Nephron (organoid): ENCODE measurements around the gene NOL4L.
A peak's percentile ranks its signal among the peaks of the same experiment; 100 is the strongest.

Source experiments
- H3K27ac Mint-ChIP-seq, 3 experiments: 2 replicates each; pipeline ENCODE4 v1.8.0; 2020; ENCODE audit warnings: mixed read lengths in 3 of 3, mild to moderate bottlenecking in 2 of 3, moderate library complexity in 1 of 3
- H3K27me3 Mint-ChIP-seq: 2 replicates; pipeline ENCODE4 v1.8.0; 2021; ENCODE audit warnings: low read depth, mild to moderate bottlenecking, moderate library complexity, mixed read lengths
- H3K36me3 Mint-ChIP-seq: 2 replicates; pipeline ENCODE4 v1.8.0; 2020; ENCODE audit warnings: low read depth, mixed read lengths
- H3K4me1 Mint-ChIP-seq: 2 replicates; pipeline ENCODE4 v1.8.0; 2020; ENCODE audit warnings: mixed read lengths
- H3K4me3 Mint-ChIP-seq, 3 experiments: 2 replicates each; pipeline ENCODE4 v1.8.0; 2020; ENCODE audit warnings: mild to moderate bottlenecking in 3 of 3, mixed read lengths in 3 of 3, moderate library complexity in 2 of 3
- H3K9me3 Mint-ChIP-seq: 2 replicates; pipeline ENCODE4 v1.8.0; 2020; ENCODE audit warnings: mixed read lengths
- CTCF ChIP-seq, 3 experiments: fragments of 200-600 bp; sonication (generic); IDR thresholded peaks; one replicate each; pipeline ENCODE4 v1.5.0; 2021; ENCODE audit warnings: antibody characterized with exemption in 3 of 3; ENCODE audit not compliant: unreplicated experiment in 3 of 3

NOL4L gene

GRCh38 chr20:32534661-32535240 lies 50.4 kb downstream of the NOL4L start:
- Mint-ChIP-seq H3K9me3 (no peaks in the 10 kb centered on the region), H3K4me3 (peak overlapping the region; percentile 57 to 77 (median 66)), H3K36me3 (no peaks in the 10 kb centered on the region), H3K27me3 (no peaks in the 10 kb centered on the region), H3K4me1 (peaks cover 34% of the 10 kb centered on the region), H3K27ac (peak overlapping the region in 1 of 3 experiments; percentile 45)
- TF ChIP-seq CTCF (IDR thresholded peaks at IDR 0.05; ENCODE audit: unreplicated experiment in 3 of 3) = no peak

GRCh38 chr20:32533732-32534131 lies 51.4 kb downstream of the NOL4L start:
- H3K27ac Mint-ChIP-seq = no peak overlapping the region
- TF ChIP-seq CTCF (IDR thresholded peaks at IDR 0.05; ENCODE audit: unreplicated experiment in 3 of 3) = no peak

GRCh38 chr20:32532246-32532645 lies 52.9 kb downstream of the NOL4L start:
- Mint-ChIP-seq H3K36me3 (peaks cover under 1% of the 10 kb centered on the region), H3K27me3 (peaks cover 8% of the 10 kb centered on the region), H3K27ac (no peak overlapping the region), H3K4me3 (no peak overlapping the region), H3K4me1 (peaks cover 42% of the 10 kb centered on the region), H3K9me3 (no peaks in the 10 kb centered on the region)
- TF ChIP-seq CTCF (IDR thresholded peaks at IDR 0.05; ENCODE audit: unreplicated experiment in 3 of 3) = no peak

More at GRCh38 chr20:32533732-32534131, 51.4 kb downstream of the NOL4L start:
- no peaks in the 10 kb centered on the region for H3K36me3 Mint-ChIP-seq
- no peaks in the 10 kb centered on the region for H3K9me3 Mint-ChIP-seq
- H3K27me3 Mint-ChIP-seq = peaks cover 2% of the 10 kb centered on the region
- H3K4me3 Mint-ChIP-seq = peak overlapping the region in 2 of 3 experiments; percentile 62 to 67
- H3K4me1 Mint-ChIP-seq = peaks cover 33% of the 10 kb centered on the region

GRCh38 chr20:32528905-32529670 lies 56.0 kb downstream of the NOL4L start:
- TF ChIP-seq CTCF (IDR thresholded peaks at IDR 0.05; ENCODE audit: unreplicated experiment in 3 of 3) = no peak
- peak overlapping the region in 1 of 3 experiments; percentile 75 for H3K27ac Mint-ChIP-seq
- peaks cover 40% of the 10 kb centered on the region for H3K4me1 Mint-ChIP-seq
- H3K9me3 Mint-ChIP-seq = no peaks in the 10 kb centered on the region
- peaks cover 11% of the 10 kb centered on the region for H3K36me3 Mint-ChIP-seq
- H3K27me3 Mint-ChIP-seq = peaks cover 8% of the 10 kb centered on the region
- no peak overlapping the region for H3K4me3 Mint-ChIP-seq

GRCh38 chr20:32528171-32528891 lies 56.8 kb downstream of the NOL4L start:
- peak overlapping the region in 2 of 3 experiments; percentile 73 to 75 for H3K27ac Mint-ChIP-seq
- peaks cover 48% of the 10 kb centered on the region for H3K4me1 Mint-ChIP-seq
- no peak overlapping the region for H3K4me3 Mint-ChIP-seq
- TF ChIP-seq CTCF (IDR thresholded peaks at IDR 0.05; ENCODE audit: unreplicated experiment in 3 of 3) = no peak
- H3K27me3 Mint-ChIP-seq = peaks cover 8% of the 10 kb centered on the region
- peaks cover 11% of the 10 kb centered on the region for H3K36me3 Mint-ChIP-seq
- H3K9me3 Mint-ChIP-seq = no peaks in the 10 kb centered on the region
